Eye (tissue), 1 donor: Measurements from ENCODE around the gene HDDC3.
"Not testable (repeated sequence)": the region's sequence is repeated elsewhere in the genome, so short reads cannot be mapped to it uniquely, and the experiment has no call there.

Experiments
- DNase-seq: peaks from one replicate; pipeline ENCODE4 v3.0.0-alpha.2; 2015

Gene HDDC3

GRCh38 chr15:90907838-90908507, 24.4 kb downstream of the HDDC3 start:
- DNase-seq: no peak

GRCh38 chr15:90907051-90907660, 25.2 kb downstream of the HDDC3 start:
- DNase-seq: no peak

- no peak for DNase-seq
Observed at GRCh38 chr15:90906181-90906849, 26.0 kb downstream of the HDDC3 start.

GRCh38 chr15:90905306-90906180, 26.8 kb downstream of the HDDC3 start:
- DNase-seq: no peak

- no peak for DNase-seq
Observed at GRCh38 chr15:90904746-90905145, 27.6 kb downstream of the HDDC3 start.

- DNase-seq: peak; percentile 56
Observed at GRCh38 chr15:90903733-90904536, 28.4 kb downstream of the HDDC3 start.

- peak; percentile 87 for DNase-seq
Observed at GRCh38 chr15:90902840-90903732, 29.3 kb downstream of the HDDC3 start, which contains the start of gene MAN2A2. Gene MAN2A2 (plus strand): TSS chr15:90903302. CDS start chr15:90904208, 906 bp downstream.

GRCh38 chr15:90902040-90902839, 30.1 kb downstream of the HDDC3 start:
- DNase-seq: peak; percentile 91

GRCh38 chr15:90901175-90902039, 30.9 kb downstream of the HDDC3 start:
- no peak for DNase-seq

GRCh38 chr15:90897131-90897655, 35.2 kb downstream of the HDDC3 start:
- DNase-seq: not testable (repeated sequence)

GRCh38 chr15:90895571-90896117, 36.7 kb downstream of the HDDC3 start:
- no peak for DNase-seq

- no peak for DNase-seq
Observed at GRCh38 chr15:90893175-90894090, 38.9 kb downstream of the HDDC3 start.

GRCh38 chr15:90892498-90893174, 39.7 kb downstream of the HDDC3 start:
- no peak for DNase-seq

GRCh38 chr15:90892023-90892422, 40.3 kb downstream of the HDDC3 start:
- no peak for DNase-seq

- DNase-seq: no peak
Observed at GRCh38 chr15:90891346-90891949, 40.9 kb downstream of the HDDC3 start.

- no peak for DNase-seq
Observed at GRCh38 chr15:90890839-90891238, 41.5 kb downstream of the HDDC3 start.
